Testis (tissue), 2 donors: Measurements from ENCODE around the gene DVL1.

ENCODE experiments used
- POLR2A ChIP-seq: fragments of 450-650 bp; IDR thresholded peaks from one replicate; pipeline ENCODE4 v1.6.1; 2017; ENCODE audit warnings: antibody characterized with exemption, mild to moderate bottlenecking, moderate library complexity
- TF ChIP-seq, protein P1 (sequence below), 3 experiments: fragments of 450-650 bp in 2 of 3; fragments of 200-600 bp in 1 of 3; sonication (generic) in 1 of 3; IDR thresholded peaks; one replicate each; pipeline ENCODE4 v1.5.1; 2016 to 2019; ENCODE audit warnings: antibody characterized with exemption in 3 of 3, mild to moderate bottlenecking in 2 of 3, moderate library complexity in 1 of 3

DNA sequence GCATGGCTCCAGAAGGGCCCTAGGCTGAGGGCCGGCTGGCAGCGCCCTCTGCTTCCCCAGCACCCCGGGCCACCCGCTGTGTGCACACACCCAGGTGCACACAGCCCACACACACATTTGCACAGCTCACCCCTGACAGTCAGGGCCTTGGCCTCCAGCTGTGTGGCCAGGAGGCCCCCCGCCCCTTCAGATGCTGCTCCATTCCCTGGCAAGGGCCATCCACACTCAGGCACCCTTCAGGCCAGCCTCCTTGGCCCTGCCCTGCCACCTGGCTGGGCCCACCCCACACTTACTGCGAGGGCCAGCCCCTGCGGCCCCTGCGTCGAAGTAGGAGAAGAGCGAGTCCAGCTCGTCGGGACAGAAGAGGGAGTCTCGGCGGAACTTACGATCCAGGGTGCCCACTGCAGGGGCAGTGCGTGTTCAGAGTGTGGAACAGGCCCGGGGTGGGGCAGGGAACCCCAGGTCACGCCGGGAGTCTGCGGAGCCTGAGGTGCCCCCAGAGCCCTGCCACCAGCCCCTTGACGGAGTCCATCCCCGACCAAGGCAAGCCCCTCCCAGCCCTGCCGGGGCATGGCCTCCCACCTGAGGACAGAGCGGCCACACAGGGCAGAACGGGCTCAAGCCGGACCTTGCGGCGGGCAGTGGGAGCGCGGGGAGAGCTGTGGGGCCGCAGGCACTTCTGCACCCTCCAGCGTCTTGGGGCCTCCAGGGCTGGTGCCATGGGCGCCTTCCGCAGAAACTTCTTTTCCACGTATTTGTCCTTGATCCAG is 53.9 kb downstream of the DVL1 start:
- no peak for TF ChIP-seq POLR2A
- TF ChIP-seq, protein P1, sequence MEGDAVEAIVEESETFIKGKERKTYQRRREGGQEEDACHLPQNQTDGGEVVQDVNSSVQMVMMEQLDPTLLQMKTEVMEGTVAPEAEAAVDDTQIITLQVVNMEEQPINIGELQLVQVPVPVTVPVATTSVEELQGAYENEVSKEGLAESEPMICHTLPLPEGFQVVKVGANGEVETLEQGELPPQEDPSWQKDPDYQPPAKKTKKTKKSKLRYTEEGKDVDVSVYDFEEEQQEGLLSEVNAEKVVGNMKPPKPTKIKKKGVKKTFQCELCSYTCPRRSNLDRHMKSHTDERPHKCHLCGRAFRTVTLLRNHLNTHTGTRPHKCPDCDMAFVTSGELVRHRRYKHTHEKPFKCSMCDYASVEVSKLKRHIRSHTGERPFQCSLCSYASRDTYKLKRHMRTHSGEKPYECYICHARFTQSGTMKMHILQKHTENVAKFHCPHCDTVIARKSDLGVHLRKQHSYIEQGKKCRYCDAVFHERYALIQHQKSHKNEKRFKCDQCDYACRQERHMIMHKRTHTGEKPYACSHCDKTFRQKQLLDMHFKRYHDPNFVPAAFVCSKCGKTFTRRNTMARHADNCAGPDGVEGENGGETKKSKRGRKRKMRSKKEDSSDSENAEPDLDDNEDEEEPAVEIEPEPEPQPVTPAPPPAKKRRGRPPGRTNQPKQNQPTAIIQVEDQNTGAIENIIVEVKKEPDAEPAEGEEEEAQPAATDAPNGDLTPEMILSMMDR (IDR thresholded peaks at IDR 0.05) = no peak
